Stimulated activated CD4-positive, alpha-beta T cell treated with anti-CD3 and anti-CD28 coated beads, Interleukin-1b, Interleukin-23, amount 100 ng/mL, for 48 hours (primary cell): ENCODE measurements around the gene SMURF2.
"Not testable (repeated sequence)": the region's sequence is repeated elsewhere in the genome, so short reads cannot be mapped to it uniquely, and the experiment has no call there.

Experiments
- DNase-seq: peaks from one replicate; pipeline ENCODE4 v3.0.0-alpha.2; 2020

The SMURF2 gene

GRCh38 chr17:64661976-64662773 is at the start of gene SMURF2:
TSS of gene SMURF2 (minus strand) at chr17:64662307. CDS start at chr17:64661880, 427 bp downstream.
- DNase-seq = peak; percentile 75

DNA sequence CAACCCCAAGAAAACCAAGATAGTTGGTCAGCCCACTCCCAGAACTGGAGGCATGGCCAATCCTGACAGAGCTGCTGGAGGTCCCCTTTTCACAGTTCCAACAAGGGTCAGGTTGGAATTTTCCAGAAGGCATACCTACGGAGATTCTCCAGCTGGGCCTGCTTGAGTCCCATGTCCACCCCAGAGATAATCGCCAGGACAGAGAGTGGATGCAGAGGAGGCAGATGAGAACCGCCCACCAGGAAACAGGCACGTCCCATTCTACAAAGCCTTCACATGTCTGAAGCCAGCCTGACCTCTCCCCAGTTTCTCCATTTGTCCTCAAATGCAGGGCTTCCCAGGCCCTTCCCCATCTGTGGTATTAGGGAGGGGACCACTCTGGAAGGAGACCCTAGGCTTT is 47.4 kb upstream of the SMURF2 start:
- DNase-seq = no peak

DNA sequence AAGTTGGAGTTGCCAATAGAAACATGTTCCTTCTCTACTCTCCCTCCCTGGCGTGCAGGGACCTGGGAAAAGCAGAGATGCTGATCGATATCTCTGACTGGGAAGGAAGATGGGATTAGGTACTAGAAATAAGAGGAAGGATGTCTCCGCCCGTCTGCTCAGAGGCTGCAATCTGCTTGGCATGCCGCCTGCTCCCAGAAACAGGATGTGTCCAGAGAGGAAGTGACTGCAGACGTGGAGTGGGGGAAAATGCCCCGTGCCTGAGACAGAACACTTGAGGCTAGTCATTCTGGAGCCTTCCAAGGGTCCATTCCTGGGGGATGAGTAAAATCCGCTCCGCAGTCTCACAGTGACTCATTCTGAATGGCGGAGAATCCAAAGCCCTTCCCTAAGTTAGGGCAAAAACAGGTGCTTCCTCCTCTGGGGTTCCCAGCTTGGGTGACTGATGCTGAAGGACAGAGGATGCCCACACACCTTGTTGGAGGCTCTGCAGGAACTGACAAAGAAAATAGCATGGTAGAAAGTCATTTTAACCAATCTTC is 45.0 kb upstream of the SMURF2 start:
- no peak for DNase-seq

- no peak for DNase-seq
These were observed 44.3 kb upstream of the SMURF2 start for GRCh38 chr17:64706224-64707049.

- no peak for DNase-seq
These were observed 40.7 kb upstream of the SMURF2 start for GRCh38 chr17:64702815-64703214.

DNA sequence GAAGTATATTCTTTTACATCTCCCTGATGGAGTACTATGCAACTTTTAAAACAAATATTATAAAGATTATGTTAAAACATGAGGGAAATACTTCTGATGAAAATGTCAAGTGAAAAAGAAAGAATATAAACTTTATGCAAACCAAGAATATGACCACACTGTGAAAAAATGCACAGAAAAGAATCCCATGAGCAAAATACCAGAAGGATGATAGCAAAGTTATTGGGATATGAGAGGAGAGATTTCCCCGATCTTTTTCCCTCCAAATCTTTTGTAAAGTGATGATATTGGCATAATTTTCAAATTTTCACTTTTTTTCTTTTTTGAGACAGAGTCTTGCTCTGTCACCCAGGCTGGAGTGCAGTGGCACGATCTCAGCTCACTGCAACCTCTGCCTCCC is 36.6 kb upstream of the SMURF2 start:
- DNase-seq = no peak

GRCh38 chr17:64694207-64694606 is 32.1 kb upstream of the SMURF2 start:
- DNase-seq = no peak

- DNase-seq = no peak
These were observed 30.1 kb upstream of the SMURF2 start for GRCh38 chr17:64692187-64692586.

- DNase-seq = no peak
These were observed 27.0 kb upstream of the SMURF2 start for GRCh38 chr17:64689106-64689505.

DNA sequence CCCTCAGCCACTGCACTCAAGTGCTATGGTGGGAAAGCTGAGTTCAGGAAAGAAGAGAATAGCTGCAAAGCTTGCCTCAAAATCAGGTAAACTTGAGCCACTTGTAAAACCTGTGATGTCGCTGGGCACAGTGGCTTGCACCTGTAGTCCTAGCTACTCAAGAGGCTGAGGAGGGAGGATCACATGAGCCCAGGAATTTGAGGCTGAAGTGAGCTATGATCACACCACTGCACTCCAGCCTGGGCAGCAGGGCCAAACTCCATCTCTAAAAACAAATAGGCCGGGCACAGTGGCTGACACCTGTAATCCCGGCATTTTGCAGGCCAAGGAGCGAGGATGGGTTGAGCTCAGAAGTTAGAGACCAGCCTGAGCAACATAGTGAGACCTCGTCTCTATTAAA is 26.4 kb upstream of the SMURF2 start:
- no peak for DNase-seq

DNA sequence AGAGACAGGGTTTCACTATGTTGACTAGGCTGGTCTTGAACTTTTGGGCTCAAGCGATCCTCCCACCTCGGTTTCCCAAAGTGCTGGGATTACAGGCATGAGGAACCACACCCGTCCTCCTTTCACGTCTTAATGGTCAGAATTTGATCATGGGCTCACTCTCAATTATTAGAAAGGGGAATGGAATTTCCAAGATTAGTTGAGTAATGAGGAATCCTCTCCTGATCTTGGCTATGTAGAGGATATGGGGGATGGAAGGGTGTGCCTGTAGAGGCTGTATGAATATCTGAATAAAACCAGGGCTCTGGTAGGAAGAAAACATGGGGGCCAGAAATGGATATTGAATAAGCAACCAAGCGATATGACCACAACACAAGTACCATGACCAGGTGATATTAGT is 25.9 kb upstream of the SMURF2 start:
- DNase-seq = no peak

- DNase-seq = no peak
These were observed 25.3 kb upstream of the SMURF2 start for GRCh38 chr17:64687376-64687775.

DNA sequence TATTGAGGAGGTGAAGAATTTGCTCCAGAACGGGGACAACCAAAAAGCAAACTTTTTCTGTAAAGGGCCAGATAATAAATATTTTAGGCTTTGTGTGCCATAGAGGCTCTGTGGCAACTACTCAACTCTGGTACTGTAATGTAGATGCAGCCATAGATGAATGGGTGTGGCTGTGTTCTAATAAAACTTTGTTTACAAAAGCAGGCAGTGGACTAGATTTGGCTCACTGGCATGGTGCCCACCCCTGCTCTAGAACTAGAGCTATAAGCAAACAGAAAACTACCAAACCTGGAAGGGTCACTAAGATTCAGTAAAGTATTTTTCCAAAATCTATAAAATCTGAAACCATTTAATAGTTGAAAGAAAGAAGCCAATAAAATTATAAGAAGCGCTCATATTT is 24.6 kb upstream of the SMURF2 start:
- DNase-seq = no peak

GRCh38 chr17:64685705-64686104 is 23.6 kb upstream of the SMURF2 start:
- DNase-seq = no peak

- no peak for DNase-seq
These were observed 21.7 kb upstream of the SMURF2 start for GRCh38 chr17:64683796-64684195.

- no peak for DNase-seq
These were observed 20.4 kb upstream of the SMURF2 start for GRCh38 chr17:64682261-64683181.

DNA sequence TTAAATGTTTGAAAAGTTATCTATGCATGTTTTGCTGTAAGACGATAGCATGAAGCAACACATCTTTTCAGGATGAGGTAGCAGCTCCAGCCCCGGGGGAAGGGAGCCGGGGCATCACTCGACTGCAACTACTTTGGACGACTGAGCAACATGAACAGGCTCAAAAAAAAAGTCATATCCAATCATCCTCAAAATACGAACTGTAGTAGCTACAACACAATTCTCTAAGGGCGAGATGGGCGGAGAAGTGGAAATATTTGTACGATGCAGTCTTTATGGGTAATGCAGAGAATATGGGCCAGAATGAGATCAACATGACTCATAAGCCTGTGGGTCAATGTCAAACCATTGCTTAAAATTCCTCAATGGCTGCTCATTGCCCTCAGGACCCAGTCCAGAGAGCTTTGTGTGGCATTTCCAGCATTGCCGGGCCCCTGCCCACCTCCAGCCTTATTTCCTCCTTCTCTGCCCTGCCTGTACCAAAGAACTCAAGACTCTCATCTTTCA is 17.7 kb upstream of the SMURF2 start:
- DNase-seq = no peak

- no peak for DNase-seq
These were observed 14.7 kb upstream of the SMURF2 start for GRCh38 chr17:64676763-64677162.

DNA sequence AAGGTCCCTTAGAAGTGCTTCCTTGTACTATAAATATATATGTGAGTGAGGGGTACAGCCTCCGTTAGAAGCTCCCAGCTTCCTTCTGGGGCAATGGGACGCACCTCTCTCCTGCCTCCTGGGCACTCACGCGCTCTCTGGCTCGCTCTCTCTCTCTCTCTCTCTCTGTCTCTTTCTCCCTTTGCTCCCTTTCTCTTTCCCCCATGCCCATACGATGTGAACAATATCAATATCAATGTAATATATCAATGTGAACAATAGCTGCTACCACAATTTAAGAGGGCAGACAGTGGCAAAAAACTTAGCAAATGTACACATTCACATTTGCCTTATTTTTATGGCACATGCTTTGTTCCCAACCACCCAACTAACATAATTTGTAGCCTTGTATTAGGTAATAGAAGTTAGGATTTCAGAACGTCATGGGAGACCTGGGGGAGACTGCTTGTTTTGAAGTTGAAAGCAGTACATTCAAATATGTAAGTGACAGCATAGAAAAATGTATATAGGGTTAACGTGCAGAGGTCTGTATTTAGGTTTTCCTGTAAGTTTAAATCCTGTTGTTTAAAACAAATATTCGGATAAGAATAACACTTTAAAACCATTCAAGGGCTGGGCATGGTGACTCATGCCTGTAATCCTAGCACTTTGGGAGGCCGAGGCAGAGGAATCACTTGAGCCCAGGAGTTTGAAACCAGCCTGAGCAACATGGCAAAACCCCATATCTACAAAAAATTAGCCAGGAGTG is 8.9 kb upstream of the SMURF2 start:
- DNase-seq = not testable (repeated sequence)

DNA sequence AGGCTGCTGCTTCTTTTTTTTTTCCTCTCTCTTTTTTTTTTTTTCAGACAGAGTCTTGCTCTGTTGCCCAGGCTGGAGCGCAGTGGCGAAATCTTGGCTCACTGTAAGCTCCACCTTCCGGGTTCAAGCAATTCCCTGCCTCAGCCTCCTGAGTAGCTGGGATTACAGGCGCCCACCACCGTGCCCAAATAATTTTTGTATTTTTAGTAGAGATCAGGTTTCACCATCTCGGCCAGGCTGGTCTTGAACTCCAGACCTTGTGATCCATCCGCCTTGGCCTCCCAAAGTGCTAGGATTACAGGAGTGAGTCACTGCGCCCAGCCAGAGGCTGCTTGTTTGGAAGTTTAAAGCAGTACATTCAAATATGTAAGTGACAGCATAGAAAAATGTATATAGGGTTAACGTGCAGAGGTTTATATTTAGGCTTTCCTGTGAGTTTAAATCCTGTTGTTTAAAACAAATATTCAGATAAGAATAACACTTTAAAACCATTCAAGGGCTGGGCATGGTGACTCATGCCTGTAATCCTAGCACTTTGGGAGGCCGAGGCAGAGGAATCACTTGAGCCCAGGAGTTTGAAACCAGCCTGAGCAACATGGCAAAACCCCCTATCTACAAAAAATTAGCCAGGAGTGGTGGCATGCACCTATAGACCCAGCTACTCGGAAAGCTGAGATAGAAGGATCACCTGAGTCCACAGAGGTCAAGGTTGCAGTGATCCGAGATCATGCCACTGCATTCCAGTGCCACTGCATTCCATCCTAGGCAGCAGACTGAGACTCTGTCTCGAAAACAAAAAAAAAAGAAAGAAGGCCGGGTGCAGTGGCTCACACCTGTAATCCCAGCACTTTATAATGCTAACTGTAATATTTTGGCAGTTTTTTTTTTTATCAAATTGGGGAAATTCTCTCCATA is 6.0 kb upstream of the SMURF2 start:
- DNase-seq = not testable (repeated sequence)
